Stimulated activated CD8-positive, alpha-beta memory T cell treated with anti-CD3 and anti-CD28 coated beads, Interleukin-7, amount 100 ng/mL, for 4 hours (primary cell): Measurements from ENCODE around the gene SIRPD.
"Not testable (repeated sequence)": the region's sequence is repeated elsewhere in the genome, so short reads cannot be mapped to it uniquely, and the experiment has no call there.

ENCODE experiments used
- DNase-seq, 2 donors: peaks; one replicate each; pipeline ENCODE4 v3.0.0-alpha.2; 2020; ENCODE audit warnings: low read depth in 2 of 2

The SIRPD gene

DNA sequence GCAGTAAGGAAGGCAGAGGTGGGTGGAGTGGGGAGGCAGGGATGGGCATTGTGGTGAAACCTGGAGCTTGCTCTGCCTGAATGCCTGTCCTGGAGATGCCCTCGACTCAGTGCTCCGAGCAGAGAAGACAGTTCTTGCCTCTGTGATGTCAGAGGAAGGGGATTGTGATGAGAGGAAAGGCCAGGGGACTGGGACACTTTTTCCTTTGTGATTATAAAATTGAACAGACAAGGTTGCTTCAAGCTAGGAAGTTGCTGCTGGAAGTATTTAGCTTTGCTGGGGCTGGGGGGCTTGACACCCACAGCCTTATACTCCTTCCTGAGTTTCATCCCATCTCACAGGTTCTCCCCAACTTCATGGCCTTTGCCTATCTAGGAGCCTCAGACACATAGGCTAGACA lies at the start of gene SIRPD:
TSS of gene SIRPD (minus strand) at position 101 of the 400 bp plus-strand sequence. CDS start at position 49, 52 bp downstream.
- DNase-seq: no peak

- no peak for DNase-seq
Observed at GRCh38 chr20:1600736-1601135, 43.2 kb upstream of the SIRPD start.

- DNase-seq: no peak
Observed at GRCh38 chr20:1595333-1595732, 37.8 kb upstream of the SIRPD start.

DNA sequence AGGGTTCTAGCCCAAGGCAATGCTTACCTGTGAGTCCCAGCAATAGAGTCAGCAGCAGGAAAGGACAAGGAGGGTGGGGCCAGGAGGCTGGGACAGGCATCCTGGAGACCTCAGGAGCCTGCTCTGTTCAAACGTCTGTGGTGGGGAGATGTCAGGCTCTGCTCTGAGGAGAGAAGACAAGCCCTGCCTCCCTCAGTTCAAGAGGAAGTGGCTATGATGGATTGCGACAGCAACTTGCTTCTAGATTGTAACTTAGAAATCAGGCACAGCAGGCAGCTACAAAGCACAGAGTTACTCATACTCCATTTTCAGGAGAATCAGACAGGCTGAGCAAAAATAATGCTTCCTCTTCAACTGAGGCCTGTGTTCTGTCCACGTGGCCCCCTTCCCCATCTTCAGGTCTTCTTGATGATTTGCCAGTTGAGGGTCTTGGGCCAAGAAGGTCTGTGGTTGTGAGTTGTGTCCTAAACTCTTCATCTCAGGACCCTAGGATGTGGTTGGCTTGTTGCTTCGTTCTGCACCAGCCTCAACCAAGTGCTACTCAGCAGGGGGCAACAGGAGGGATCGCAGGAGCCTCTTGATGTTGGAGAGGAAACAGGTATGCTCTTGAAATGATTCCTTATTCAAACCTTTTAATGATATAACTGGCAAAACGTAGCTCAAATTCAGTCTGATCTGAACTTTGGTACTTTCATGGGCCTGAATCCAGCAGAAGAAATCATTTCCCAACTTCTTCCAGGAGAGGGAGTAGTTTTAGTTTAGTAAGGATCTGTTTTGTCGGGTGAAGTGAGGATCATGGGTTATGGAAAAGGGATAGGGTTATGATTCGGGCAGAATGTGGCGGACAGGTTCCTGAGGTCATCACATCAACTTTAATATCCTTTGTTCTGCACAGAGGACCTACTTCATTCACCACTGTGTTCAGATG lies 31.3 kb upstream of the SIRPD start:
- no peak for DNase-seq

DNA sequence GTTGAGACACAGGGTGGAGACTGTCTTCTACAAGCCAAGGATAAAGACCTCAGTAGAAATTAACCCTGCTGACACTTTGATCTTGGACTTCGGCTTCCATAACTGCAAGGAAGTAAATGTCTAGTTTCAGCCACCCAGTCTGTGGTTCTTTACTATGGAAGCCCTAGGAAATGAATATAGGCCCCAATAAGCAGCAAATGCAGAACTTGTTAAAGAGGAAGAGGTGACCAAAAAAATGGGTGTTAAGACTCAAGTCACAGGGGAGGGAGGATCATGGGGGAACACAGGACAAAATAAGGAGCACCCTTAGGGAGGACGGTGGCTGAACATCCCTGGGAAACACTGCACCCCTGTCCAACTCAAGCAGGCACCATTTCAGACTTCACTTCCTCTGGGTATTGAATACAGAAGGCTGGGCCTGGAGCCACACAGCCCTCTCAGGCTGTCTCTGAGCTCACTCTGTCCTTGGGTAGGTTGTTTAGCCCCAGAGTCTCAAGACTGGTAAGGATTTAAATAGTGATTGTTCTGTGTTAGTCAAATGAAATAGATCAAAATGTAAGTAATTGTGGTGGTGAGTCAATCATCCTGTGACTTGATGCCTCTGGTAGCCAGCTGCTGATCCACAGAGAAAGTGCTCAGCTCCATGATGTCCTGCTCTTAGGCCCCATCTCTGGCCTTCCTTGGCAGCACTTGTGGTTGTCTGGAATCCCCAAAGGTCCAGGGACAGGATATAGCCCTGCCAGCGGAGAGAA lies 30.5 kb upstream of the SIRPD start:
- no peak for DNase-seq

DNA sequence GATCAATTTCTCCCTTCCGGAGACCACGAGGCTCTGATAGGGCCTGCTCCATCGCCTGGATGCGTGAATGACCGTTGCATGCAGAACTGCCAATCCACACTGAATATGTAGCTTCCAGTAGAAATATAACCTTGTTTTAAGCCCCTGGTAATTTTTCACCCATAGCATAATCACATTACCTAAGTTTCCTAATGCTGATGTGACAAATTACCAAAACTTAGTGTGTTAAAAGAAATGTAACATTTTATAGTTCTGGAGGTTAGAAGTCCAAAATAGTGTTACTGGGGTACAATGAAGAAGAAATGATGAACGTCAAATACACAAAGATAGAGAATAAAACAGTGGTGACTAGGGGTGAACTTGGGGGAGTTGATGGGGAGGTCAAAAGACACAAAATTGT lies 22.0 kb upstream of the SIRPD start:
- no peak for DNase-seq

DNA sequence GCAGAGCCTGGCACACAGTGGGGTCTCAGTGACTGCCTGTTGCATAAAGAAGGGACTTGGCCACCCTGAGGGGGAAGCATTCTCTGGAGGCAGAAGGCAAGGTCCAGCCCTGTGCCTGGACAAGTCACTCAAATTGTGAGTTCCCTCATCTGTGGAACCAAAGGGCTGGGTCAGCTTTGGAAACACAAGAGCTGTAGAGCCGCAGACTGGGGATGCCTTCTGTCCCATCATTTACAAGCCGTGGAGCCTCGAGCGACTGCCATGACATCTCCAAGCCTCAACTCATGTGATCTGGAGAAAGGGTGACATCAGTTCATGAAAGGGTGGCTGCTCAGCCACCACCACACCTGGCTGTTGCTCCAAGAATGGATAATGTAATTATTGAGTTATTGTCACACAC lies 20.4 kb upstream of the SIRPD start:
- no peak for DNase-seq

DNA sequence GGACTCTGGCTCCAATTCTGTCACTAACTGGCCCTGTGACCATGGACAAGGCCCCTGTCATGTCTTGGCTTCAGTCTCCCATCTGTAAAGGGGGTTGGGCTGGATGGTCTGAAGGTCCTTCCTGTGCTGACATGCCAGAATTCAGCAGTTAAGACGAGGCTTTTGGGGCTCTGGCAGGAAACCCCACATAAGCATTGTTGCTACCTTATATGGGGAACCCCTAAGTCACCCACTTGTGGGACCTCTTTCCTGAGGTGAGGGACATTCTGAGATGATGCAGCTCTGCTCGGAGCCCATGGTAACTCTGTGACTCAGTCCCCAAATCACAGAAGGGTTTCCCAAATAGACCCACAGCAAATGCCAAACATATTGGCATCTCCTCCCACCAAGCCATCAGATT lies 19.8 kb upstream of the SIRPD start:
- DNase-seq: not testable (repeated sequence)

DNA sequence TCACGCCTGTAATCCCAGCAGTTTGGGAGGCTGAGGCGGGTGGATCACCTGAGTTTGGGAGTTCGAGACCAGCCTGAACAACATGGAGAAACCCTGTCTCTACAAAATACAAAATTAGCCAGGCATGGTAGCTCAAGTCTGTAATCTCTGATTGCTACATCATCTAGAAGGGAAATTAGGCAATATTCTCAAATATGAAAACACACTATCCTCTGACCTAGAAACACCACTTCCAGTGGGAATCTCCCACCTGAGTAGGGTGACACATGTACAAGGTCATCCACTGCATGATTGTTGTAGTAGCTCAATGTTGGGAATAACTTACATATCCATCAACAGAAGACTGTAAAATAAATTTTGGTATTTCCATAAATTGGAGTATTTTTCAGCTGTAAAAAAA lies 19.1 kb upstream of the SIRPD start:
- no peak for DNase-seq

DNA sequence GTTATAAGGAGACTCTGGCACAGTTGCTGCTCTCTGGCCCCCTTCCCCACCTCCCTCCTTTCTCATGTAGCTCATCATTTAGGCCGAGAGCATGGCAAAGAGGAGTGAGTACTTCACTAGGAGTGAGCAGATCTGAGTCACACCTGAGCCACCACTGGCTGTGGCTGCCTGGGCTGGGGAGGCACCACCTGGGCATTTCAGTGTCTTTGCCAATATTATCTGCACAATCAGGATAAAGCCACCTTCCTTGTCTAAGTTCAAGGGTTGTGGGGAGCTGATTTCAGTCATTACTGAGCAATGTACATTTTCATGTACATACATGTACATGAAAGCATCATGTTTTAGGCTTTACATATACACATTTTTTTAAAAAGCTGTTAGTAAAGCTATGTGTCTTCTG lies 18.5 kb upstream of the SIRPD start:
- DNase-seq: not testable (repeated sequence)

DNA sequence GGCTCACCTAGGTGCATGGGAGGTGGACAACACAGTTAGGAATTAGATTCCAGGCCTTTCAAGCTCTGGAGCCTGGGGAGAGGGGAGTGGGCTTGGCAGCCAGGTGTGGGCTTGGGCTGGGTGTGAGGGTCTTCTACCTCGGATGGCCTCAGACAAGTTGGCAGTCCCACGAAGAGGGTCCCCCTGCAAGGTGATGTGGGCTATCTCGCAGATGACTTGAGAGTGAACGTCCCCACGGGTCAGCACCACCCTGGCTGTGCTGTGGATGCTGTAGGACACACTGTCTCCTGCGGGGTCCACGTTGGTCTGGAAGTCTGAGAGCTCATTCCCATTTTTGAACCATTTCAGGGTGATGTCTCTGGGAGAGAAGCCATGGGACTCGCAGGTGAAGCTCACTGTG lies 14.1 kb upstream of the SIRPD start:
- DNase-seq: not testable (repeated sequence)

GRCh38 chr20:1569415-1569881 lies 11.9 kb upstream of the SIRPD start:
- DNase-seq: no peak

DNA sequence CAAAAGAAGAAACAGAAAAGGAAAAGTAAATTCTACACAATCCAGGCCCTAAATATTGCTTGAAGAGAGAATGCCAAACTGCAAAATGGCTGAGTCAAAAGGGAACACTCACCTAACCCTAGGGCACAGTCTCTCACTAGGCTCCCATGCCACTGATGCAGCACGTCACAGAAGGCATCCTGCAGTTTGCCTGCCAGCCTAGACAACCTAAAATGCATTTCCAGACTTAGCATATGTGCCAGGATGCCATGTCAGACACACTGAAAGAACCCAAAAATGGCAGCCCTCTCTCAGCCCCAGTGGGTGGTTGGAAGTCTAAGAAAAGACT lies 10.6 kb upstream of the SIRPD start:
- no peak for DNase-seq

DNA sequence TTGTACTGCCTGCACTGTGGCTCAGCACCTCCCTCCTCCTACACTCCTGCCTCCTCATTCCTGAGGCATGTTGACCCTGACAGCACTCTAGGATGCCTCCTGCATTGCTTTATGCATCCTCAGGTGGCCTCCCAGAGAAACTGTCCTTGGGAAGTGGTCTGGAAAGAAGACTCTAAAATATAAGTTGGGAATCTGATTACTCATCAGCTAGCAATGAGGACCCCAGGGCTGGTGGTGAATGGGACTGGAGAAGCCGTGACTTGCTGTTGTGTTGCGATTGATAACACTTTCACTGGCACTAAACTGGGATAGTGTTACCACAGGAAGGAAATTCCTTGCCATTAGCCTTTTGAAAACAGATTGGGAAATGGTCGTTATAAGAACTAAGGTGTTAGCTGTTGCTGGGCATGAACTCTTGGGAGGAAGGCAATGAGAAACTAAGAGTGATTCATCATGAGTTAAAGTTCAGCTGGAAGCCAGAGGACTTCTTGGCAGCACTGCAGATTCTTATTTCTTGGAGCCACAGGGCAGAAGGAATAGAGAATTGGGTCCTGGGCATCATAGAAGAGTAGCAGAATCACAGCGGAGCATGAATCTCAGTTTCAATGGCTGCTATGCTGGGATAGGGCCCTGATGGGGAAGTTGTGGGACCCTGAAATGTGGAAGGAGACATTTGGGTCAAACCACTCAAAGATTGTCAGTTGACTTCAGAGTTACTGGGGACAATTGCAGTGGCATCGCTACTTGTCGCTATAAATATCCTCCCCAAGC lies 10.1 kb upstream of the SIRPD start:
- no peak for DNase-seq

DNA sequence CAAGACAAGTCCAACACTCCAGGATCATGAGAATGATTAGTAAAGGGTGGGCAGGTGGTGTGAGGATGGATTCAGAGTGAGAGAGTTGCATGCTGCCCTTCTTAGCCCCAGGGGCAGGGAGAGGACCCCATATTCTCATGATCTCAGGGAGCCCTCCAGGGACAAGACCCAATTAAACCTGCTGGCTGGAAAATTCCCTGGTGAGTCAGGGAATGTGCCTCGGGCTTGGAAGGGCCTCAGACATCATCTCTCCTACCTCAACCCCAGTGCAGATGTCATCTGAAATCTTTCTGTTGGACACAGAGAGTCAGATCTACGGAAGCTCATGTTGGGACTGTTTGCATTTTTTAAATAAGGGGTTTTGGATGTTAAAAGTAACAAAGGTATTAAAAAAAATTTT lies 9.2 kb upstream of the SIRPD start:
- DNase-seq: no peak

- no peak for DNase-seq
Observed at GRCh38 chr20:1565461-1565860, 8.0 kb upstream of the SIRPD start.

DNA sequence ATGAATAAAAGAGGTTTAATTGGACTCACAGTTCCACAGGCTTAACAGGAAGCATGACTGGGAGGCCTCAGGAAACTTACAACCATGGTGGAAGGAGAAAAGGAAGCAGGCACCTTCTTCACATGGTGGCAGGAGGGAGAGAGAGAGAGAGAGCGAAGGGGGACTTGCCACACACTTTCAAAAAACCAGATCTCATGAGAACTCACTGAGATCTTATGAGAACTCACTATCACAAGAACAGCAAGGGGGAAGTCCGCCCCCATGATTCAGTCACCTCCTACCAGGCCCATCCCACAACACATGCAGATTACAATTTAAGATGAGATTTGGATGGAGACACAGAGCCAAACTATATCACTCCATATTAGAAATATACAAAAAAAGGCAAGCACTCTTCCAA lies 6.1 kb upstream of the SIRPD start:
- DNase-seq: no peak

- DNase-seq: no peak
Observed at GRCh38 chr20:1562622-1563021, 5.1 kb upstream of the SIRPD start.

GRCh38 chr20:1561350-1561749 lies 3.8 kb upstream of the SIRPD start:
- no peak for DNase-seq

- DNase-seq: no peak
Observed at GRCh38 chr20:1555952-1556351, 1.6 kb downstream of the SIRPD start.

- no peak for DNase-seq
Observed at GRCh38 chr20:1539816-1540419, 17.6 kb downstream of the SIRPD start.

GRCh38 chr20:1538655-1539054 lies 18.9 kb downstream of the SIRPD start:
- DNase-seq: no peak
